SK-N-SH treated with all-trans-retinoic acid at 6 μM for 48 hours (cell line): Measurements from ENCODE around the gene DENND1A.

Experiments
- ATAC-seq: fragments of 200-7000 bp; cut with Tn5 transposase; 3 replicates; pipeline ENCODE4 v1.9.1; 2020; ENCODE audit warnings: mild to moderate bottlenecking, moderate library complexity
- ARNTL ChIP-seq: fragments of 450-650 bp; formaldehyde crosslinking; IDR thresholded peaks from 2 replicates; pipeline ENCODE4 v1.5.0; 2020; ENCODE audit warnings: low read depth, mild to moderate bottlenecking, moderate library complexity, borderline replicate concordance
- BACH2 ChIP-seq: fragments of 250-450 bp; sonication (Bioruptor Pico); IDR thresholded peaks from 2 replicates; pipeline ENCODE4 v1.9.0; 2021; ENCODE audit warnings: mild to moderate bottlenecking, borderline replicate concordance
- CREB5 ChIP-seq: fragments of 250-450 bp; sonication (Bioruptor Pico); IDR thresholded peaks from 2 replicates; pipeline ENCODE4 v1.5.1; 2020; ENCODE audit warnings: low read depth, mild to moderate bottlenecking, moderate library complexity
- CSRNP3 ChIP-seq: fragments of 250-450 bp; sonication (Bioruptor Pico); IDR thresholded peaks from 2 replicates; pipeline ENCODE4 v1.5.1; 2021; ENCODE audit warnings: mild to moderate bottlenecking, moderate library complexity
- ESRRG ChIP-seq: fragments of 250-450 bp; sonication (Bioruptor Pico); IDR thresholded peaks from 2 replicates; pipeline ENCODE4 v1.6.1; 2021; ENCODE audit warnings: mild to moderate bottlenecking
- GLIS3 ChIP-seq: fragments of 250-450 bp; sonication (Bioruptor Pico); IDR thresholded peaks from 2 replicates; pipeline ENCODE4 v1.5.0; 2020; ENCODE audit warnings: mild to moderate bottlenecking, moderate library complexity
- ISL1 ChIP-seq: fragments of 250-450 bp; sonication (Bioruptor Pico); IDR thresholded peaks from 2 replicates; pipeline ENCODE4 v2.1.2; 2022; ENCODE audit warnings: mild to moderate bottlenecking, moderate library complexity
- OSR1 ChIP-seq: fragments of 250-450 bp; sonication (Bioruptor Pico); IDR thresholded peaks from 2 replicates; pipeline ENCODE4 v1.8.0; 2022; ENCODE audit warnings: moderate library complexity, mild to moderate bottlenecking, inconsistent platforms
- PATZ1 ChIP-seq: fragments of 250-450 bp; sonication (Bioruptor Pico); IDR thresholded peaks from 2 replicates; pipeline ENCODE4 v1.8.0; 2020; ENCODE audit warnings: mild to moderate bottlenecking, moderate library complexity, borderline replicate concordance
- POU6F1 ChIP-seq: fragments of 250-450 bp; sonication (Bioruptor Pico); IDR thresholded peaks from 2 replicates; pipeline ENCODE4 v1.8.0; 2021; ENCODE audit warnings: low read depth, mild to moderate bottlenecking, moderate library complexity, borderline replicate concordance
- PPARA ChIP-seq: fragments of 250-450 bp; sonication (Bioruptor Pico); IDR thresholded peaks from 2 replicates; pipeline ENCODE4 v1.5.0; 2020; ENCODE audit warnings: mild to moderate bottlenecking, borderline replicate concordance
- RARB ChIP-seq: fragments of 250-450 bp; sonication (Bioruptor Pico); IDR thresholded peaks from 2 replicates; pipeline ENCODE4 v1.8.0; 2021; ENCODE audit warnings: mild to moderate bottlenecking, moderate library complexity
- TCF4 ChIP-seq: fragments of 250-450 bp; sonication (Bioruptor Pico); IDR thresholded peaks from 2 replicates; pipeline ENCODE4 v1.8.0; 2021; ENCODE audit warnings: mild to moderate bottlenecking, moderate library complexity, borderline replicate concordance
- TOX ChIP-seq: fragments of 250-450 bp; sonication (Bioruptor Pico); IDR thresholded peaks from 2 replicates; pipeline ENCODE4 v1.8.0; 2021; ENCODE audit warnings: mild to moderate bottlenecking, moderate library complexity, borderline replicate concordance
- TSHZ2 ChIP-seq: fragments of 250-450 bp; sonication (Bioruptor Pico); IDR thresholded peaks from 2 replicates; pipeline ENCODE4 v1.5.0; 2020; ENCODE audit warnings: mild to moderate bottlenecking, moderate library complexity
- ZC3H10 ChIP-seq: fragments of 250-450 bp; sonication (Bioruptor Pico); IDR thresholded peaks from 2 replicates; pipeline ENCODE4 v1.5.1; 2021; ENCODE audit warnings: mild to moderate bottlenecking, moderate library complexity
- ZFP3 ChIP-seq: fragments of 250-450 bp; sonication (Bioruptor Pico); IDR thresholded peaks from 2 replicates; pipeline ENCODE4 v1.5.0; 2020; ENCODE audit warnings: mild to moderate bottlenecking, moderate library complexity
- ZFP30 ChIP-seq: fragments of 450-650 bp; formaldehyde crosslinking; IDR thresholded peaks from 2 replicates; pipeline ENCODE4 v1.5.0; 2022; ENCODE audit warnings: mild to moderate bottlenecking, moderate library complexity
- ZNF565 ChIP-seq: fragments of 450-650 bp; formaldehyde crosslinking; conservative IDR thresholded peaks from 2 replicates; pipeline ENCODE4 v1.5.0; 2020; ENCODE audit warnings: low read depth, mild to moderate bottlenecking, moderate library complexity
- ZNF70 ChIP-seq: fragments of 450-650 bp; formaldehyde crosslinking; IDR thresholded peaks from 2 replicates; pipeline ENCODE4 v1.5.0; 2020; ENCODE audit warnings: mild to moderate bottlenecking, moderate library complexity
- ZNF8 ChIP-seq: fragments of 450-650 bp; formaldehyde crosslinking; IDR thresholded peaks from 2 replicates; pipeline ENCODE4 v1.5.0; 2020; ENCODE audit warnings: mild to moderate bottlenecking, moderate library complexity

Gene DENND1A

GRCh38 chr9:123361086-123361730, 568.7 kb downstream of the DENND1A start (continued):
- TF ChIP-seq TCF4 (CRISPR knock-in tag): no peak
- TF ChIP-seq PPARA: no peak
- no peak for TF ChIP-seq ZFP3 (CRISPR knock-in tag)

- TF ChIP-seq TOX (no peak), TCF4 (CRISPR knock-in tag) (no peak)
- TF ChIP-seq, all 23 proteins: peak for 0
- no peak; the same call in 2 of the 3 replicates for ATAC-seq
Measured at GRCh38 chr9:123360161-123361085, 569.5 kb downstream of the DENND1A start.

- TF ChIP-seq CREB5 (CRISPR knock-in tag) (no peak), ESRRG (CRISPR knock-in tag) (no peak), ZC3H10 (CRISPR knock-in tag) (no peak), ZFP30 (CRISPR knock-in tag) (no peak), ISL1 (CRISPR knock-in tag) (no peak), PPARA (no peak), ZFP3 (CRISPR knock-in tag) (no peak), OSR1 (CRISPR knock-in tag) (no peak), ZNF8 (no peak), POU6F1 (CRISPR knock-in tag) (no peak), RARB (CRISPR knock-in tag) (no peak), GLIS3 (CRISPR knock-in tag) (no peak), TCF4 (CRISPR knock-in tag) (no peak), CSRNP3 (CRISPR knock-in tag) (no peak), BACH2 (CRISPR knock-in tag) (no peak)
- ATAC-seq: no peak
Measured at GRCh38 chr9:123359546-123359945, 570.4 kb downstream of the DENND1A start.

- no peak for ATAC-seq
Measured at GRCh38 chr9:123359106-123359505, 570.8 kb downstream of the DENND1A start.

GRCh38 chr9:123358181-123358905, 571.6 kb downstream of the DENND1A start:
- no peak for TF ChIP-seq ARNTL
- TF ChIP-seq RARB (CRISPR knock-in tag): no peak
- TF ChIP-seq CSRNP3 (CRISPR knock-in tag): no peak
- no peak for TF ChIP-seq ZFP3 (CRISPR knock-in tag)
- TF ChIP-seq PATZ1 (CRISPR knock-in tag): no peak
- no peak for TF ChIP-seq PPARA
- no peak for TF ChIP-seq TSHZ2 (CRISPR knock-in tag)
- no peak for TF ChIP-seq ZNF565 (CRISPR knock-in tag)
- ATAC-seq: no peak

More at GRCh38 chr9:123359106-123359505, 570.8 kb downstream of the DENND1A start:
- TF ChIP-seq ZNF70 (CRISPR knock-in tag) (no peak), ARNTL (no peak), ZFP3 (CRISPR knock-in tag) (no peak)
